Mucosa of rectum (tissue), 2 donors: ENCODE results near the gene NSD1.

Source experiments
- H3K27ac ChIP-seq, 2 donors: one replicate each; pipeline ENCODE4 v1.7.0; 2013; ENCODE audit warnings: inconsistent platforms in 2 of 2, low read depth in 2 of 2, low read length in 2 of 2
- H3K27me3 ChIP-seq, 2 donors: one replicate each; pipeline ENCODE4 v1.7.0; 2013; ENCODE audit warnings: low read length in 2 of 2; ENCODE audit not compliant: control insufficient read depth in 2 of 2, insufficient read depth in 2 of 2
- H3K36me3 ChIP-seq, 2 donors: one replicate each; pipeline ENCODE4 v1.7.0; 2013; ENCODE audit warnings: low read length in 2 of 2; ENCODE audit not compliant: control insufficient read depth in 2 of 2, insufficient read depth in 2 of 2
- H3K4me1 ChIP-seq, 2 donors: one replicate each; pipeline ENCODE4 v1.7.0; 2013; ENCODE audit warnings: low read length in 2 of 2, mild to moderate bottlenecking in 1 of 2; ENCODE audit not compliant: control insufficient read depth in 2 of 2, insufficient read depth in 2 of 2
- H3K4me3 ChIP-seq, 2 donors: one replicate each; pipeline ENCODE4 v1.7.0; 2013; ENCODE audit warnings: low read length in 2 of 2
- H3K9ac ChIP-seq, 2 donors: one replicate each; pipeline ENCODE4 v1.7.0; 2013; ENCODE audit warnings: low read length in 2 of 2, low read depth in 1 of 2, mild to moderate bottlenecking in 1 of 2
- H3K9me3 ChIP-seq, 2 donors: one replicate each; pipeline ENCODE4 v1.7.0; 2013; ENCODE audit warnings: low read length in 2 of 2; ENCODE audit not compliant: control insufficient read depth in 2 of 2
- donor health status: healthy.
- donor health status: Normal muscosa, but diverticular disease.

Gene NSD1

DNA sequence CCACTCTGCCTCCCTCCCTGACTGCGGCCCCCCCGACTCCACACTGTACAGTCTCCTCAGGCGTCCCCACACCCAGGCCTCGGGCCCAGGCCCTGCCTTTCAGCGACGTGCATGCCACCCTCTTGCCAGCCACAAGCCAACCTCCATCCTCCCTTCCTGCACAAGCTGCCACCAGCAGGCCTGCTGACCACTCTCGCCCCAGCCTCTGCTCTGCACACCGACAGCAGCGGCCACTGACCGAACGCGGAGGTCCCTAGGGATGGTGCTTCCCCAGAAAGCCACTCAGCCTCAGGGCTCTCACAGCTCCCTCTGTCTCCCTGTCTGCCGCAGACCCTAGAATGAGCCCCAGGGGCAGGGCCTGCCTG, 199.3 kb downstream of the NSD1 start:
- no peaks in the 10 kb centered on the region for H3K27me3 ChIP-seq
- no peak overlapping the region for H3K9ac ChIP-seq
- no peak overlapping the region for H3K27ac ChIP-seq
- H3K4me1 ChIP-seq: no peaks in the 10 kb centered on the region
- peaks cover 72 to 81% of the 10 kb centered on the region in 2 donors for H3K36me3 ChIP-seq
- no peaks in the 10 kb centered on the region for H3K9me3 ChIP-seq
- no peak overlapping the region for H3K4me3 ChIP-seq

DNA sequence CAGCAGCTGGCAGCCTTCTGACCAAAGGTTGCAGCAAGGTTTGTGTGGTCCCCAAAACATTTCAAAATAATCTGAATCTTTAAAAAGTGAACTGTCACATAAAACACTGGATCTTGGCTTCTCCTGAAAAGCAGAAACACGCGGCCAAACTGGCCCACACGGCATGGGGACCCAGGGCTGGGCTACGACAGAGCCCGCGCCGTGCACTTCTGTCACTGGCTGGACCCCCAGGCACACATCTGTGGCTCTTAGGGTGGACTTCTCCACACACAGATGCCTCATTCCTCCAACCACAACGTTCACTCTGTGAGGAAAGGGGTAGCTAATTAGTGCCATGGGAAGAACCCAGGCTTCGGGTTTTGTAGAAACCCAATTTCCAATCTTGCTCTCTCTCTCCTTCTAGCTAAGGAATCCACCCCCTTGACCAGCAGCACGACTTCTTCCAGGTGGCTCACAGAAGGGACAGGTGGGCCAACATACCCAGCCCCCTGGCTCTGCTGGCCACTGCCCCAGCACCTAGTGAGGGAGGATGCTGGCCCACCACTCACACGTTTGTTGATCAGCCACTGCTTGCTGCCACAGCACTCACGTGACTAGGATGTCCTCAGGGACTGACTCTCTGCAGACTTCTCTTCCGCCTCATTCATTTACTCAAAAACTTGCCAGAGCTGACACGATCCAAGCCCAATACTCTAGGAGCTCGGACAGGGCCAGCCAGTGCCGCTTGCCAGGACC, 200.0 kb downstream of the NSD1 start:
- Histone ChIP-seq H3K4me3 (no peak overlapping the region), H3K9me3 (no peaks in the 10 kb centered on the region), H3K9ac (no peak overlapping the region), H3K4me1 (no peaks in the 10 kb centered on the region), H3K36me3 (peaks cover 77 to 86% of the 10 kb centered on the region in 2 donors), H3K27me3 (no peaks in the 10 kb centered on the region), H3K27ac (no peak overlapping the region)

DNA sequence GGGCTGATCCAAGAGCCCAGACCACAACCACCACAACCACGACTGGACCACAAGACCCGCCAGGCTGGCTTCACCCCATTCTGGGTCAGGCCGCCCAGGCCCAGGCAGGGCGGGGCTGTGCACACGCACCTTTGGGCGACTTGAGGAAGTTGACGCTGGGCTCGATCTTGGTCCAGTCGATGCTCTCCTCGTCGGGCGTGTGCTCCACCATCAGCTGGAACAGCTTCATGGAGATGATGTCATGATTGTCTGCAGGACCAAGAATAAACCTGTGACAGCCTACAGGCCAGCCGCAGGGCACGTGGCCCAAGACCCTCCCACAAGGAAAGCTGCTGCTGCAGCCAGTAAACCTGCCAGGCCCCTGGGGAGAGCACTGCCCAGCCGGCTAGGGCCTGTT, 200.6 kb downstream of the NSD1 start:
- Histone ChIP-seq H3K27me3 (no peaks in the 10 kb centered on the region), H3K9me3 (no peaks in the 10 kb centered on the region), H3K4me1 (no peaks in the 10 kb centered on the region), H3K27ac (no peak overlapping the region), H3K9ac (no peak overlapping the region), H3K4me3 (no peak overlapping the region), H3K36me3 (peaks cover 80 to 90% of the 10 kb centered on the region in 2 donors)

DNA sequence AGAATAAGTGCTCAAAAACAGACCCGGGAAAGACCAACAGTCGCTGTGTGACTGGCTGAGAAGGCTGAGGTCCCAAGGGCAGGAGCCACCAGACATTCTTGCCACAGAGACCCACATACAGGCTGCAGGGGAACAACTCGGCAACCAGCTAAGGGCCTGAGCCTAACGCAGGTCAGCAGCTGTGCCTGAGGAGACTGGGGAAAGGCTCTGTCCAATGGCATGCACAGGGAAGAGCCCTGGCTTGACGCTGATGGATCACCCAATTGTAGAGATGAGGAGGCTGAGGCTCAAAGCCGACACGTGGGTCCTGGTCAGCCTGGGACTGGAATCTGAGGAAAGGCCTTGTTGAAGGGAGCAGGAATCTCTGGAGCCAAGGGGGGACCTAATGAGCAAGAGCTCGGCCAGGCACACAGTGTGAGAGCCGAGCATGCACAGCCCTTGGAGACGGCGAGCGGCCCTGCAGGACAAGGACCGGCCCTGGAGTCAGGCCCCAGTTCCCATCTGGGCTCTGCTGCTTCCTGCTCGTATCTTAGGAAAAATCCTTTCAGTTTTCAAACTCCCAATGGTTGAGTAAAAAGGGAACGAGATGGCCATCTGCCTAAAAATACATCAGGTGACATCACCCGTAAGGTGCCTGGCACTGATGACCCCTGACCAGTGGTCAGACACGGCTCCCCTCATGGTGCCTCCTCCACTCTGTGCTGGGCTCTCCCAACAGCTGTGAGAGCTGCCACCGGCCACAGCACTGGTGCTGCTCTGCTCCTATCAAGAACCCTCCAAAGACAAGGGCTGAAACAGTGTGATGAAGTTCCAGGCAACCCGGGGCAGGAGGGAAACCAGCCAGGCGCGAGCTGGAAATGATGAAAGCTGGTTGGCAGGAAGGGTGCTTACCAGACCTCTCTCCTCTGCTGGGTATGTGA, 201.5 kb downstream of the NSD1 start:
- Histone ChIP-seq H3K27me3 (no peaks in the 10 kb centered on the region), H3K9ac (no peak overlapping the region), H3K4me3 (no peak overlapping the region), H3K4me1 (no peaks in the 10 kb centered on the region), H3K36me3 (peaks cover 77 to 88% of the 10 kb centered on the region in 2 donors), H3K9me3 (no peaks in the 10 kb centered on the region), H3K27ac (no peak overlapping the region)

DNA sequence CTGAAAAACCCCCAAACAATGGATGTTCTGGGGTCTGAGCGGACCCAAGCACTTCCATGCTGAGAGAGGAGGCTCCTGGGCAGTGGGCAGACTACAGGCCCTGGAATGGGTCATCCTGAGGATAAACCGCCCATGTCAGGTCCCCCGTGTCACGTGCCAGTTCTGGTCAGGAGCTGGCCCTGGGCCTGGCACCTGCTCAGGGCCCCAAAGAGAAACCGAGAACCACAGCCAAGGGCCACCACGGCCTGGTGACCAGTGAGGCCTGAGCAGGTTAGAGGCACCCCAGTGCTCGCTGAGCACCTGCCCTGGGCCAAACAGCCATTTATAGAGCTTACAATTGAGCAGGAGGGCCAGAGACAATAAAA, 202.1 kb downstream of the NSD1 start:
- no peak overlapping the region for H3K27ac ChIP-seq
- no peaks in the 10 kb centered on the region for H3K27me3 ChIP-seq
- peaks cover 72 to 85% of the 10 kb centered on the region in 2 donors for H3K36me3 ChIP-seq
- no peaks in the 10 kb centered on the region for H3K9me3 ChIP-seq
- no peak overlapping the region for H3K4me3 ChIP-seq
- H3K9ac ChIP-seq: no peak overlapping the region
- H3K4me1 ChIP-seq: no peaks in the 10 kb centered on the region

DNA sequence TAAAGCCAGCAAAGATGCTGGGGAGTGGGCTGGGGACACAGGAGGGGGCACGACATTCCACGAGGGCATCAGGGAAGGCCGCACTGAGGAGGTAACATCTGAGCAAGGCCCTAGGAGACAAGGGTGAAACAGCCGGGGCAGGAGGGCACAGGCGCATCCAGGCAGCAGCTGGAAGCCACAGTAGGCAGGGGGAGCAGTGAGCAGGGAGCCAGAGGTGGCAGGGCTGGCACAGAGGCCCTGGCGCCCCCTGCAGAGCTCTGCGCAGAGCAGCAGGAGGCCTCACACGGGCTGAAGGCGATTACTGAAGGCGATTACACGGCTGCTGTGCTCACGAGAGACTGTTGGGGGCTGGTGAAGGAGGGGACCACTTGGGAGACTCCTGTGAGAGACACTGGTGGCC, 202.5 kb downstream of the NSD1 start:
- Histone ChIP-seq H3K9me3 (no peaks in the 10 kb centered on the region), H3K4me1 (no peaks in the 10 kb centered on the region), H3K27ac (no peak overlapping the region), H3K9ac (no peak overlapping the region), H3K4me3 (no peak overlapping the region), H3K36me3 (peaks cover 70 to 82% of the 10 kb centered on the region in 2 donors), H3K27me3 (no peaks in the 10 kb centered on the region)

DNA sequence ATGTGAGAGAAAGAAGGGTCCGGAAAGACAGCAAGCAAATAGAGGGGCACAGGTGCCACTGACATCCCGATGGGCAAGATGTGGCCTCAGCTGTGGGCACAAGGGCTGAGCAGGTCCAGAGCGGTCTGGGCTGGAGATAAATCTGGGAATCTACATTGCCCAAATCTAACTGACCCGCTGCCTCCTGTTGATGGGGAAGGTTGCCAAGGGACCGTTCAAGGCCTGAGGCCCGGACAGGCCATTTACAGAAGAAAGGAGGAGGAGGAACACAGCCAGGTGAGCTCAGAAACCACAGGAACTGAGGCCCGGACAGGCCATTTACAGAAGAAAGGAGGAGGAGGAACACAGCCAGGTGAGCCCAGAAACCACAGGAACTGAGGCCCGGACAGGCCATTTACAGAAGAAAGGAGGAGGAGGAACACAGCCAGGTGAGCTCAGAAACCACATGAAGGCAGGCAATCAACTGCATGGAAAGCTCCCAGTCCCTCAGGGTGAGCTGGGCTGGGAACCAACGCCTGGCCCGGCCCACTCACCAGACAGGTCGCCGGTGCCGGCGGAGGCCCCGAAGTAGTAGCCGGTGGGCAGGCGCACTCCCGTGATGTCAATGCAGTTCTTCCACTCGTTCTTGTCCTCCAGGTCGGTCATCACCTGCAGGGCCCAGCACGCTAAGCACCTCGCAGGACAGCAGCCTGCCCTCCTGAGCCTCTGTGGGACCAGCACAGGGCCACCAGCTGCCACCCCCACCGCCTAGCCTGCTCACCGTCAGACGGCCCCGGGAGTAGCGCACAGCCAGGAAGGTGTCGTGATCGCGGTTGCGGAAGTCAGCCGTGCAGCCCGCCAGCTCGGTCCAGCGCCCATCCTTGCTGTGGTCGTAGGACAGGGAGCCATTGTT, 203.3 kb downstream of the NSD1 start:
- Histone ChIP-seq H3K4me3 (no peak overlapping the region), H3K27me3 (no peaks in the 10 kb centered on the region), H3K9me3 (no peaks in the 10 kb centered on the region), H3K27ac (no peak overlapping the region), H3K9ac (no peak overlapping the region), H3K36me3 (peaks cover 68 to 81% of the 10 kb centered on the region in 2 donors), H3K4me1 (no peaks in the 10 kb centered on the region)

DNA sequence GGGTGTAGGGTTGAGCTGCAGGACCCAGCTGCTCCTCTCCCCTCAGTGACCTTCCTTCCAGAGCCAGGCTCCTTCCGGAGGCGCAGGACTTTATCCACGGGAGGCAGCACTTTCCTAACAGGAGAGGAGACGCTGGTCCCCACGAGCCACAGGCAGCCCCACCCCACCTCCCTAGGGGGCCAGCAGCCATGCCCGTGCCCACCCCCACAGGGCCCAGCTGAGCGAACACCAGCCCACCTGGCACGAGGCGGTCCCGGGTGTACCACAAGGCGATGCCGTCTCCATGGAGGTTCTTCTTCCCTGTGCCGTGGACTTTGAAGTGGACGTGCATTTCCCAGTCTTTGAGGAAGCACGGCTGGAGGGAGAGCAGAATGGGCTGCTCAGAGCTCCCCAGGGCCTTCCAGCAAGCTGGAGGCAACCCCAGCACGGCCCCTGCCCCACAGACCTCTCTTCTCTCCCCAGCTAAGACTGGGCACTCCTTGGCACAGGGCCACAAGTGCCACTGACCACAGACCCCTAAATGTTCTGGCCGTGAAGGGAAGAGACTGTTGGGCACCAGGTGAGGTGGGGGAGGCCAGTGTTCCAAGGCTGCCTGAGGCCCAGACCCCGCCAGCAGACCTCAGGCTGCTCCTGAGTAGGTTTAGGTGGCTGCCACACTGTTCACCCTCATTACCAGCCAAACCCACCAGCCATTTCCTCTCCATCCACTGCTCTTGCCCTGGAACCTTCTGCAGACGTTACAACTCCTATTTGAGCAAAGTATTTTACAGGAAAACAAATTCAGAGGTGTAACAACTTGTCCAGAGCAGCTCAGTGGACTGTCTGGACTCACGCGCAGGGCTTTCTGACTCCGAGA, 204.9 kb downstream of the NSD1 start:
- Histone ChIP-seq H3K27me3 (no peaks in the 10 kb centered on the region), H3K36me3 (peaks cover 60 to 77% of the 10 kb centered on the region in 2 donors), H3K27ac (no peak overlapping the region), H3K4me3 (no peak overlapping the region), H3K9me3 (no peaks in the 10 kb centered on the region), H3K4me1 (no peaks in the 10 kb centered on the region), H3K9ac (no peak overlapping the region)

DNA sequence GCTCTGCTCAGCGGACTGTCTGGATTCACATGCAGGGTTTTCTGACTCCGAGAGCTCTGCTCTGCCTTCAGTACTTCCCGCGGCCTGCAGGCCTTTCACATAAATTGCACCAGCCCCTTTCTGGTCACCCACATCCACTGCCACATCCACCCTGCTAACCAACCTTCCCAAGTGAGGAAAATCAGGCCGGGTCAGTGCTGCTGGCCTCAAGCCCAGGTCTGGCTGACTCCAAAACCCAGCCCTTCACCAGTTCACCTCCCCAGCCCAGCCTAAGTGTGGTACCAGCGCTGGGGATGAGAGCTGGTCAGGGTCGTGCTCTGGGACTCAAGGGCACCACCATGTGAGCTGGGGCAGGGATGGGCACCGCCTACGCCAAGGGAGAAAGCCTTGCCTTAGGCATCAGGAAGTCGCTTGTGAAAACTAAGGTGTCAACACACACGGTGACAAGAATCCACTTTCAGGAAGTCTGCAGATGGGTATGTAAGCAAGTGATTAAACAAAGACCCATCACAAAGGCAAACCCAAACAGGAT, 205.6 kb downstream of the NSD1 start:
- H3K4me1 ChIP-seq: no peaks in the 10 kb centered on the region
- H3K27ac ChIP-seq: no peak overlapping the region
- no peaks in the 10 kb centered on the region for H3K27me3 ChIP-seq
- H3K4me3 ChIP-seq: no peak overlapping the region
- H3K9ac ChIP-seq: no peak overlapping the region
- no peaks in the 10 kb centered on the region for H3K9me3 ChIP-seq
- H3K36me3 ChIP-seq: peaks cover 56 to 72% of the 10 kb centered on the region in 2 donors
